ENCODE data around the gene VOPP1. TPM values are rescaled to one million over a fixed set of nuclear protein-coding genes. Genes with fewer than 3 reads are reported as not detected.

Gene VOPP1
- total RNA-seq, 1 experiment from 2014 or later = 30.3 TPM

GRCh38 chr7:55573234-55573900, 1.1 kb upstream of the VOPP1 start:
- no peaks in the 10 kb centered on the region for H3K36me3 ChIP-seq (ENCODE audit: control insufficient read depth in 1 of 2, insufficient read depth in 2 of 2, low read length in 2 of 2)
- BruUV-seq (replicated peaks) = no TSS peak
- H3K27me3 ChIP-seq (ENCODE audit: insufficient read depth, low read length) = no peaks in the 10 kb centered on the region
- H3K79me2 ChIP-seq (ENCODE audit: insufficient read depth, low read length) = peaks cover 27% of the 10 kb centered on the region
- no peaks in the 10 kb centered on the region for H3K9me2 ChIP-seq (ENCODE audit: insufficient read depth)
- no peaks in the 10 kb centered on the region for H3K9me3 ChIP-seq (ENCODE audit: control insufficient read depth in 1 of 2, insufficient read depth in 1 of 2, low read depth in 1 of 2, low read length in 2 of 2)
- ATAC-seq = no peak
- H2AFZ ChIP-seq (ENCODE audit: low read depth, low read length, poor library complexity, severe bottlenecking) = peak overlapping the region; percentile 22
- H3K4me1 ChIP-seq (ENCODE audit: control insufficient read depth in 1 of 2, insufficient read depth in 2 of 2, low read length in 2 of 2) = peaks cover 21 to 41% of the 10 kb centered on the region in 2 experiments
- RAD21 ChIA-PET (ENCODE audit: low non-redundant PET in 1 of 2, low total read pairs in 2 of 2, uncharacterized antibody in 2 of 2, unreplicated experiment in 2 of 2) = no interaction called here
- CTCF ChIA-PET = interaction anchor here (2.7 kb wide), 1 partner anchor 20 kb away, joined by 9 read pairs; no protein-coding TSS in a partner anchor
- no peak for DNase-seq (ENCODE audit: low read depth, low spot score)
- H3K27ac ChIP-seq (ENCODE audit: low read depth, low read length) = no peak overlapping the region
- intact Hi-C loops (cut with micrococcal nuclease) = loop anchor here (5.0 kb wide), 1 partner anchor 206 kb away; the partner anchor contains the start of gene LANCL2
- H4K20me1 ChIP-seq (ENCODE audit: insufficient read depth) = no peaks in the 10 kb centered on the region
- peak overlapping the region; percentile 45 to 62 for H3K4me3 ChIP-seq (replicated peaks in 1 of 2; ENCODE audit: low read depth in 1 of 2, low read length in 2 of 2)
- TF ChIP-seq FOSL1 (IDR thresholded peaks at IDR 0.05; ENCODE audit: low read depth) (no peak), JUND (IDR thresholded peaks at IDR 0.05) (no peak), ZNF274 (IDR thresholded peaks at IDR 0.05; ENCODE audit: low read depth, low read length) (no peak), MAX (IDR thresholded peaks at IDR 0.05) (no peak), EZH2phosphoT487 (IDR thresholded peaks at IDR 0.05; ENCODE audit: borderline replicate concordance) (no peak), ELF1 (IDR thresholded peaks at IDR 0.05; ENCODE audit: borderline replicate concordance, low read depth) (no peak), EGR1 (IDR thresholded peaks at IDR 0.05; ENCODE audit: low read depth) (no peak), SIN3A (IDR thresholded peaks at IDR 0.05; ENCODE audit: low read depth) (no peak), CEBPB (IDR thresholded peaks at IDR 0.05; ENCODE audit: low read depth) (no peak), TCF7L2 (IDR thresholded peaks at IDR 0.05; ENCODE audit: borderline replicate concordance, extremely low read depth, insufficient read depth, insufficient read length) (no peak), ZBTB33 (IDR thresholded peaks at IDR 0.05; ENCODE audit: extremely low read depth, insufficient replicate concordance, low read length) (no peak), YY1 (IDR thresholded peaks at IDR 0.05; ENCODE audit: extremely low read depth, insufficient replicate concordance, low read depth, low read length) (no peak), SRF (IDR thresholded peaks at IDR 0.05; ENCODE audit: low read depth) (no peak), POLR2AphosphoS5 (IDR thresholded peaks at IDR 0.05; ENCODE audit: low read depth, low read length) (no peak)
- TF ChIP-seq, protein P1, sequence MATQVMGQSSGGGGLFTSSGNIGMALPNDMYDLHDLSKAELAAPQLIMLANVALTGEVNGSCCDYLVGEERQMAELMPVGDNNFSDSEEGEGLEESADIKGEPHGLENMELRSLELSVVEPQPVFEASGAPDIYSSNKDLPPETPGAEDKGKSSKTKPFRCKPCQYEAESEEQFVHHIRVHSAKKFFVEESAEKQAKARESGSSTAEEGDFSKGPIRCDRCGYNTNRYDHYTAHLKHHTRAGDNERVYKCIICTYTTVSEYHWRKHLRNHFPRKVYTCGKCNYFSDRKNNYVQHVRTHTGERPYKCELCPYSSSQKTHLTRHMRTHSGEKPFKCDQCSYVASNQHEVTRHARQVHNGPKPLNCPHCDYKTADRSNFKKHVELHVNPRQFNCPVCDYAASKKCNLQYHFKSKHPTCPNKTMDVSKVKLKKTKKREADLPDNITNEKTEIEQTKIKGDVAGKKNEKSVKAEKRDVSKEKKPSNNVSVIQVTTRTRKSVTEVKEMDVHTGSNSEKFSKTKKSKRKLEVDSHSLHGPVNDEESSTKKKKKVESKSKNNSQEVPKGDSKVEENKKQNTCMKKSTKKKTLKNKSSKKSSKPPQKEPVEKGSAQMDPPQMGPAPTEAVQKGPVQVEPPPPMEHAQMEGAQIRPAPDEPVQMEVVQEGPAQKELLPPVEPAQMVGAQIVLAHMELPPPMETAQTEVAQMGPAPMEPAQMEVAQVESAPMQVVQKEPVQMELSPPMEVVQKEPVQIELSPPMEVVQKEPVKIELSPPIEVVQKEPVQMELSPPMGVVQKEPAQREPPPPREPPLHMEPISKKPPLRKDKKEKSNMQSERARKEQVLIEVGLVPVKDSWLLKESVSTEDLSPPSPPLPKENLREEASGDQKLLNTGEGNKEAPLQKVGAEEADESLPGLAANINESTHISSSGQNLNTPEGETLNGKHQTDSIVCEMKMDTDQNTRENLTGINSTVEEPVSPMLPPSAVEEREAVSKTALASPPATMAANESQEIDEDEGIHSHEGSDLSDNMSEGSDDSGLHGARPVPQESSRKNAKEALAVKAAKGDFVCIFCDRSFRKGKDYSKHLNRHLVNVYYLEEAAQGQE (IDR thresholded peaks at IDR 0.05; ENCODE audit: low read depth) = no peak
- TF ChIP-seq, protein P2, sequence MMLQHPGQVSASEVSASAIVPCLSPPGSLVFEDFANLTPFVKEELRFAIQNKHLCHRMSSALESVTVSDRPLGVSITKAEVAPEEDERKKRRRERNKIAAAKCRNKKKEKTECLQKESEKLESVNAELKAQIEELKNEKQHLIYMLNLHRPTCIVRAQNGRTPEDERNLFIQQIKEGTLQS (IDR thresholded peaks at IDR 0.05) = no peak
- H3K4me2 ChIP-seq (ENCODE audit: low read length) = peak overlapping the region; percentile 94
- H3K9ac ChIP-seq (ENCODE audit: low read length) = peak overlapping the region; percentile 61
- POLR2A ChIA-PET = no interaction called here

Measured in HCT116 (cell line).